HCT116 (cell line): ENCODE data around the gene LRIT2. TPM values are rescaled to one million over a fixed set of nuclear protein-coding genes. Genes with fewer than 3 reads are reported as not detected.

Source experiments
- ATAC-seq: fragments of 200-7000 bp; cut with Tn5 transposase; 2 replicates; pipeline ENCODE4 v1.9.1; 2020; ENCODE audit warnings: mild to moderate bottlenecking, moderate library complexity
- BruUV-seq: library from RNA; stranded (reverse); fragments of 400-500 nt; replicated peaks from 2 replicates; lab custom pipeline; 2021; lab: Mats Ljungman, UMichigan
- CTCF ChIA-PET: fragments of 300-600 bp; sonication (Branson Sonifier 250); formaldehyde crosslinking; loops from one replicate; lab custom pipeline; 2021; ENCODE audit warnings: antibody characterized with exemption; lab: Charles Lee
- POLR2A ChIA-PET: fragments of 300-600, 350-600 bp; sonication (Branson Sonifier 250); formaldehyde crosslinking; loops from one replicate; lab custom pipeline; 2021; ENCODE audit warnings: antibody characterized with exemption; lab: Charles Lee
- RAD21 ChIA-PET, 2 experiments: fragments of 300-600 bp; sonication (Branson Sonifier 250); formaldehyde crosslinking; loops; one replicate each; lab custom pipeline; 2023; ENCODE audit warnings: low total read pairs in 2 of 2; ENCODE audit not compliant: uncharacterized antibody in 2 of 2, unreplicated experiment in 2 of 2, low non-redundant PET in 1 of 2; lab: Charles Lee
- DNase-seq: peaks from one replicate; pipeline ENCODE4 v3.0.0-alpha.2; 2010; ENCODE audit warnings: low read depth, low spot score
- H2AFZ ChIP-seq: fragments of 200-600 bp; shearing (Covaris generic), sonication (generic); 2 replicates; pipeline ENCODE4 v1.6.1; 2017; ENCODE audit warnings: low read depth, mixed run types, mixed read lengths, antibody characterized with exemption, low read length; ENCODE audit not compliant: poor library complexity, severe bottlenecking
- H3K27ac ChIP-seq: 2 replicates; pipeline ENCODE4 v1.5.1; 2012; ENCODE audit warnings: low read depth, low read length
- H3K27me3 ChIP-seq: fragments of 200-600 bp; sonication (generic); 2 replicates; pipeline ENCODE4 v1.6.1; 2016; ENCODE audit warnings: mixed run types, low read length, mixed read lengths; ENCODE audit not compliant: insufficient read depth
- H3K36me3 ChIP-seq, 2 experiments: fragments of 200-500 bp in 1 of 2; fragments of 200-600 bp in 1 of 2; sonication (Bioruptor generic) in 1 of 2; sonication (generic) in 1 of 2; 2 replicates each; pipeline versions ENCODE4 v1.5.1 to v1.6.1; 2014 to 2016; ENCODE audit warnings: low read length in 2 of 2, inconsistent platforms in 1 of 2, mixed read lengths in 1 of 2, mixed run types in 1 of 2; ENCODE audit not compliant: insufficient read depth in 2 of 2, control insufficient read depth in 1 of 2
- H3K4me1 ChIP-seq, 2 experiments: fragments of 200-600 bp in 1 of 2; sonication (generic) in 1 of 2; 2 replicates each; pipeline versions ENCODE4 v1.5.1 to v1.6.1; 2012 to 2017; ENCODE audit warnings: low read length in 2 of 2, inconsistent platforms in 1 of 2, mild to moderate bottlenecking in 1 of 2, mixed read lengths in 1 of 2, mixed run types in 1 of 2, moderate library complexity in 1 of 2; ENCODE audit not compliant: insufficient read depth in 2 of 2, control insufficient read depth in 1 of 2
- H3K4me2 ChIP-seq: fragments of 200-600 bp; sonication (generic); 2 replicates; pipeline ENCODE4 v1.6.1; 2017; ENCODE audit warnings: mixed run types, low read length, mixed read lengths
- H3K4me3 ChIP-seq, 2 experiments: fragments of 200-600 bp in 1 of 2; sonication (generic) in 1 of 2; replicated peaks in 1 of 2; 2 replicates each; pipeline ENCODE4 v1.5.1; 2011 to 2016; ENCODE audit warnings: low read length in 2 of 2, control low read depth in 1 of 2, low read depth in 1 of 2, mild to moderate bottlenecking in 1 of 2, mixed read lengths in 1 of 2, mixed run types in 1 of 2
- H3K79me2 ChIP-seq: fragments of 200-600 bp; sonication (generic); 2 replicates; pipeline ENCODE4 v1.6.1; 2017; ENCODE audit warnings: mild to moderate bottlenecking, mixed run types, low read length, moderate library complexity, mixed read lengths; ENCODE audit not compliant: insufficient read depth
- H3K9ac ChIP-seq: fragments of 200-600 bp; sonication (generic); 2 replicates; pipeline ENCODE4 v1.6.1; 2016; ENCODE audit warnings: low read length, mixed read lengths
- H3K9me2 ChIP-seq: fragments of 200-600 bp; sonication (generic), shearing (Covaris generic); 2 replicates; pipeline ENCODE4 v1.6.1; 2017; ENCODE audit warnings: mixed run types, mild to moderate bottlenecking, moderate library complexity; ENCODE audit not compliant: insufficient read depth
- H3K9me3 ChIP-seq, 2 experiments: fragments of 200-500 bp in 1 of 2; fragments of 200-600 bp in 1 of 2; sonication (Bioruptor generic) in 1 of 2; sonication (generic) in 1 of 2; 2 replicates each; pipeline ENCODE4 v1.6.1; 2014 to 2017; ENCODE audit warnings: low read length in 2 of 2, mixed read lengths in 2 of 2, inconsistent platforms in 1 of 2, low read depth in 1 of 2, mild to moderate bottlenecking in 1 of 2, mixed run types in 1 of 2, moderate library complexity in 1 of 2; ENCODE audit not compliant: control insufficient read depth in 1 of 2, insufficient read depth in 1 of 2
- H4K20me1 ChIP-seq: fragments of 200-600 bp; sonication (generic), shearing (Covaris generic); 2 replicates; pipeline ENCODE4 v1.6.1; 2017; ENCODE audit warnings: mixed run types, mild to moderate bottlenecking, moderate library complexity; ENCODE audit not compliant: insufficient read depth
- CBX3 ChIP-seq: IDR thresholded peaks from 2 replicates; pipeline ENCODE4 v1.6.1; 2012; ENCODE audit warnings: low read depth
- CEBPB ChIP-seq: IDR thresholded peaks from 2 replicates; pipeline ENCODE4 v1.6.1; 2012; ENCODE audit warnings: low read depth
- EGR1 ChIP-seq: IDR thresholded peaks from 2 replicates; pipeline ENCODE4 v1.6.1; 2012; ENCODE audit warnings: low read depth
- ELF1 ChIP-seq: IDR thresholded peaks from 2 replicates; pipeline ENCODE4 v1.6.1; 2012; ENCODE audit warnings: low read depth, borderline replicate concordance
- EZH2 ChIP-seq: fragments of 200-600 bp; sonication (generic); IDR thresholded peaks from 2 replicates; pipeline ENCODE4 v1.6.1; 2017; ENCODE audit warnings: antibody characterized with exemption, mixed run types
- EZH2phosphoT487 ChIP-seq: fragments of 200-600 bp; IDR thresholded peaks from 2 replicates; pipeline ENCODE4 v1.6.1; 2018; ENCODE audit warnings: antibody characterized with exemption, borderline replicate concordance
- FOSL1 ChIP-seq: IDR thresholded peaks from 2 replicates; pipeline ENCODE4 v1.6.1; 2012; ENCODE audit warnings: low read depth
- JUND ChIP-seq: IDR thresholded peaks from 2 replicates; pipeline ENCODE4 v1.6.1; 2012
- POLR2A ChIP-seq: IDR thresholded peaks from 2 replicates; pipeline ENCODE4 v1.7.0; 2011; ENCODE audit warnings: borderline replicate concordance; ENCODE audit not compliant: insufficient read depth, insufficient read length; ENCODE audit errors: extremely low read depth
- POLR2AphosphoS5 ChIP-seq: IDR thresholded peaks from 2 replicates; pipeline ENCODE4 v1.6.1; 2011; ENCODE audit warnings: mild to moderate bottlenecking, low read depth, low read length, moderate library complexity
- RAD21 ChIP-seq: IDR thresholded peaks from 2 replicates; pipeline ENCODE4 v1.6.1; 2012; ENCODE audit warnings: low read depth, mild to moderate bottlenecking
- SIN3A ChIP-seq: IDR thresholded peaks from 2 replicates; pipeline ENCODE4 v1.6.1; 2012; ENCODE audit warnings: low read depth
- TCF7L2 ChIP-seq: IDR thresholded peaks from 2 replicates; pipeline ENCODE4 v1.7.0; 2011; ENCODE audit warnings: borderline replicate concordance, inconsistent platforms; ENCODE audit not compliant: insufficient read depth, insufficient read length; ENCODE audit errors: extremely low read depth
- YY1 ChIP-seq: IDR thresholded peaks from 2 replicates; pipeline ENCODE4 v1.6.1; 2011; ENCODE audit warnings: low read length, low read depth, moderate library complexity, mild to moderate bottlenecking; ENCODE audit not compliant: insufficient replicate concordance; ENCODE audit errors: extremely low read depth
- ZFX ChIP-seq: fragments of 450-650 bp; IDR thresholded peaks from 2 replicates; pipeline ENCODE4 v1.6.1; 2017
- intact Hi-C: fragments of 100-400 bp; cut with micrococcal nuclease; formaldehyde crosslinking; loops from 2 replicates; pipeline ENCODE4 v1.10.0; 2022
- total RNA-seq: library from RNA; stranded (reverse); gene quantifications from one replicate; pipeline ENCODE4 v1.2.1, GENCODE V29; 2021; ENCODE audit not compliant: unreplicated experiment
- TF ChIP-seq, protein P1 (sequence below): IDR thresholded peaks from 2 replicates; pipeline ENCODE4 v1.6.1; 2011; ENCODE audit warnings: mild to moderate bottlenecking, low read length, moderate library complexity; ENCODE audit not compliant: insufficient replicate concordance; ENCODE audit errors: extremely low read depth
- TF ChIP-seq, protein P2 (sequence below): IDR thresholded peaks from 2 replicates; pipeline ENCODE4 v1.6.1; 2012
- TF ChIP-seq, protein P3 (sequence below), 3 experiments: fragments of 200-600 bp in 1 of 3; sonication (generic) in 1 of 3; IDR thresholded peaks in 2 of 3; conservative IDR thresholded peaks in 1 of 3; 2 replicates each; pipeline ENCODE4 v1.5.1; 2012 to 2017; ENCODE audit warnings: low read depth in 2 of 3, low read length in 2 of 3, antibody characterized with exemption in 1 of 3, borderline replicate concordance in 1 of 3, control low read depth in 1 of 3, mild to moderate bottlenecking in 1 of 3, mixed read lengths in 1 of 3, mixed run types in 1 of 3, moderate library complexity in 1 of 3; ENCODE audit not compliant: insufficient read depth in 1 of 3
- TF ChIP-seq, protein P4 (sequence below): IDR thresholded peaks from 2 replicates; pipeline ENCODE4 v1.6.1; 2012

The LRIT2 gene
- total RNA-seq, 1 experiment from 2014 or later = not detected

DNA sequence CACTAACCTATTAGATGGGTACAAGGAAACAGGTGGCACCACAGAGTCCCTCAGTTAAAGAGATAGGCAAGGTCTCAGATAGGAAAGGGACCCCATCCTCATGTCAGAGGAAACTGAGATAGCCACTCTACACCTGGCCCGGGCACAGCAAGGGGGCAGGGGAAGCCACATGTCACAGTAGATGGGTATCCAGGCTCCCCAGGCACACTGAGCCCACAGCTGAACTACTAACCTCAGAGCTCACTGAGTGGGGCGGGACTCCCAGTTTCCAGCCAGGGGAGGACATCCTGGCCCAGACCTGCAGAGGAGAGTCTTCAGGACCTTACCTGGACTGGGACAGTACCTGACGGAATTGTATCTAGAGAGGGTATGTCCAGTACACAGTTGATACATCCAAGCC, 34.7 kb downstream of the LRIT2 start:
- H3K4me3 ChIP-seq = no peak overlapping the region
- no peak for DNase-seq
- ChIA-PET CTCF (interaction anchor here (1.8 kb wide), 1 partner anchor 15 kb away, joined by 5 read pairs; no protein-coding TSS in a partner anchor), POLR2A (no interaction called here), RAD21 (no interaction called here)
- no peak overlapping the region for H3K4me2 ChIP-seq
- no peak for ATAC-seq
- H3K36me3 ChIP-seq = no peaks in the 10 kb centered on the region
- no peaks in the 10 kb centered on the region for H3K79me2 ChIP-seq
- no peaks in the 10 kb centered on the region for H3K4me1 ChIP-seq
- no peak for TF ChIP-seq POLR2AphosphoS5
- no peak for TF ChIP-seq SIN3A
- TF ChIP-seq ELF1 = no peak
- no peak for TF ChIP-seq EGR1
- no peak for TF ChIP-seq JUND
- TF ChIP-seq TCF7L2 = no peak
- no peak for TF ChIP-seq YY1
- TF ChIP-seq CBX3 = no peak
- no peak for TF ChIP-seq CEBPB
- TF ChIP-seq RAD21 = no peak
- intact Hi-C loops = no loop called here
- no peak overlapping the region for H2AFZ ChIP-seq
- H3K27ac ChIP-seq = no peak overlapping the region
- no peaks in the 10 kb centered on the region for H3K9me2 ChIP-seq
- H4K20me1 ChIP-seq = no peaks in the 10 kb centered on the region
- no peaks in the 10 kb centered on the region for H3K27me3 ChIP-seq
- no TSS peak for BruUV-seq
- no peaks in the 10 kb centered on the region for H3K9me3 ChIP-seq
- H3K9ac ChIP-seq = no peak overlapping the region

DNA sequence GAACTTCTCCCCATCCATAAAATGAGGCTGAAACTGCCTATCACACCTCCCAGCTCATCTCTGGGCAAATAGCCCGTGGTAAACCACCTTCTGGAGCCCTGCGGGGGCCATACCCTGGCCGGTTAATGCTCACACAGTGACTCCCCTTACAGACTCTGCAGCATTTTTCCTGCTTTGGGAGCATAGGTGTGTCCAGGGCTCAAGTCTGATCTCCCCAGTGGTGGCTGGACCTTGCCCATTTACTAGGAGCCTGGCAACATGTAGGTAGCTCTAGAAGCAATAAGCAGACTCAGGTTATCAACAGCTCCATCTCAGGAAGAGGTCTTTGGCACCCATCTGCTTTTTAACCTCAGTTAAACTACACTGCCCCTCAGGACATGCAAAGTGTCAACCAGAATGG, 36.5 kb downstream of the LRIT2 start:
- no TSS peak for BruUV-seq
- TF ChIP-seq ZFX (no peak), SIN3A (no peak), FOSL1 (no peak), POLR2AphosphoS5 (no peak), EZH2phosphoT487 (no peak), EZH2 (no peak), POLR2A (no peak), TCF7L2 (no peak), JUND (no peak)
- TF ChIP-seq, protein P1, sequence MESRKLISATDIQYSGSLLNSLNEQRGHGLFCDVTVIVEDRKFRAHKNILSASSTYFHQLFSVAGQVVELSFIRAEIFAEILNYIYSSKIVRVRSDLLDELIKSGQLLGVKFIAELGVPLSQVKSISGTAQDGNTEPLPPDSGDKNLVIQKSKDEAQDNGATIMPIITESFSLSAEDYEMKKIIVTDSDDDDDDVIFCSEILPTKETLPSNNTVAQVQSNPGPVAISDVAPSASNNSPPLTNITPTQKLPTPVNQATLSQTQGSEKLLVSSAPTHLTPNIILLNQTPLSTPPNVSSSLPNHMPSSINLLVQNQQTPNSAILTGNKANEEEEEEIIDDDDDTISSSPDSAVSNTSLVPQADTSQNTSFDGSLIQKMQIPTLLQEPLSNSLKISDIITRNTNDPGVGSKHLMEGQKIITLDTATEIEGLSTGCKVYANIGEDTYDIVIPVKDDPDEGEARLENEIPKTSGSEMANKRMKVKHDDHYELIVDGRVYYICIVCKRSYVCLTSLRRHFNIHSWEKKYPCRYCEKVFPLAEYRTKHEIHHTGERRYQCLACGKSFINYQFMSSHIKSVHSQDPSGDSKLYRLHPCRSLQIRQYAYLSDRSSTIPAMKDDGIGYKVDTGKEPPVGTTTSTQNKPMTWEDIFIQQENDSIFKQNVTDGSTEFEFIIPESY = no peak
- TF ChIP-seq, protein P2, sequence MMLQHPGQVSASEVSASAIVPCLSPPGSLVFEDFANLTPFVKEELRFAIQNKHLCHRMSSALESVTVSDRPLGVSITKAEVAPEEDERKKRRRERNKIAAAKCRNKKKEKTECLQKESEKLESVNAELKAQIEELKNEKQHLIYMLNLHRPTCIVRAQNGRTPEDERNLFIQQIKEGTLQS = no peak
- TF ChIP-seq, protein P3, sequence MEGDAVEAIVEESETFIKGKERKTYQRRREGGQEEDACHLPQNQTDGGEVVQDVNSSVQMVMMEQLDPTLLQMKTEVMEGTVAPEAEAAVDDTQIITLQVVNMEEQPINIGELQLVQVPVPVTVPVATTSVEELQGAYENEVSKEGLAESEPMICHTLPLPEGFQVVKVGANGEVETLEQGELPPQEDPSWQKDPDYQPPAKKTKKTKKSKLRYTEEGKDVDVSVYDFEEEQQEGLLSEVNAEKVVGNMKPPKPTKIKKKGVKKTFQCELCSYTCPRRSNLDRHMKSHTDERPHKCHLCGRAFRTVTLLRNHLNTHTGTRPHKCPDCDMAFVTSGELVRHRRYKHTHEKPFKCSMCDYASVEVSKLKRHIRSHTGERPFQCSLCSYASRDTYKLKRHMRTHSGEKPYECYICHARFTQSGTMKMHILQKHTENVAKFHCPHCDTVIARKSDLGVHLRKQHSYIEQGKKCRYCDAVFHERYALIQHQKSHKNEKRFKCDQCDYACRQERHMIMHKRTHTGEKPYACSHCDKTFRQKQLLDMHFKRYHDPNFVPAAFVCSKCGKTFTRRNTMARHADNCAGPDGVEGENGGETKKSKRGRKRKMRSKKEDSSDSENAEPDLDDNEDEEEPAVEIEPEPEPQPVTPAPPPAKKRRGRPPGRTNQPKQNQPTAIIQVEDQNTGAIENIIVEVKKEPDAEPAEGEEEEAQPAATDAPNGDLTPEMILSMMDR (IDR thresholded peaks at IDR 0.05 in 2 of 3, conservative IDR thresholded peaks at IDR 0.05 in 1 of 3; ENCODE audit: borderline replicate concordance in 1 of 3, insufficient read depth in 1 of 3, low read depth in 2 of 3, low read length in 2 of 3) = no peak
- TF ChIP-seq, protein P4, sequence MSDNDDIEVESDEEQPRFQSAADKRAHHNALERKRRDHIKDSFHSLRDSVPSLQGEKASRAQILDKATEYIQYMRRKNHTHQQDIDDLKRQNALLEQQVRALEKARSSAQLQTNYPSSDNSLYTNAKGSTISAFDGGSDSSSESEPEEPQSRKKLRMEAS = no peak
- Histone ChIP-seq H3K4me1 (no peaks in the 10 kb centered on the region), H3K9me2 (no peaks in the 10 kb centered on the region), H3K36me3 (no peaks in the 10 kb centered on the region), H3K27me3 (no peaks in the 10 kb centered on the region), H3K9ac (no peak overlapping the region), H3K79me2 (no peaks in the 10 kb centered on the region), H4K20me1 (no peaks in the 10 kb centered on the region), H3K4me2 (no peak overlapping the region), H3K9me3 (no peaks in the 10 kb centered on the region), H3K4me3 (no peak overlapping the region), H2AFZ (no peak overlapping the region), H3K27ac (no peak overlapping the region)
- POLR2A ChIA-PET = no interaction called here
- CTCF ChIA-PET = interaction anchor here (1.8 kb wide), 1 partner anchor 16 kb away, joined by 4 read pairs; no protein-coding TSS in a partner anchor
- no peak for DNase-seq
- RAD21 ChIA-PET = no interaction called here
- intact Hi-C loops = no loop called here
- no peak for ATAC-seq
